ENCODE results near the gene KRTAP22-1.

GRCh38 chr21:30577766-30578165 lies 23.1 kb upstream of the KRTAP22-1 start:
- TF ChIP-seq ZNF121 (CRISPR knock-in tag; IDR thresholded peaks at IDR 0.05) (no peak), ZNF740 (CRISPR knock-in tag; IDR thresholded peaks at IDR 0.05) (no peak), IRF2 (CRISPR knock-in tag; IDR thresholded peaks at IDR 0.05) (no peak)
